GM23248 (cell line): ENCODE data around the gene IQCK. TPM values are rescaled to one million over a fixed set of nuclear protein-coding genes. Genes with fewer than 3 reads are reported as not detected.

Source experiments
- DNase-seq: peaks from one replicate; pipeline ENCODE4 v3.0.0-alpha.2; 2015
- H2AFZ ChIP-seq: fragments of 200-600 bp; sonication (generic); 2 replicates; pipeline ENCODE4 v1.6.1; 2016; ENCODE audit warnings: antibody characterized with exemption
- H3F3A ChIP-seq: fragments of 200-600 bp; sonication (generic); 2 replicates; pipeline ENCODE4 v1.6.1; 2016; ENCODE audit warnings: mild to moderate bottlenecking, antibody characterized with exemption, mixed run types; ENCODE audit not compliant: insufficient read depth
- H3K27ac ChIP-seq: fragments of 200-600 bp; sonication (generic); 2 replicates; pipeline ENCODE4 v1.5.1; 2016; ENCODE audit warnings: mild to moderate bottlenecking
- H3K27me3 ChIP-seq: fragments of 200-600 bp; sonication (generic); replicated peaks from 2 replicates; pipeline ENCODE4 v1.6.1; 2016; ENCODE audit warnings: mild to moderate bottlenecking; ENCODE audit not compliant: insufficient read depth
- H3K36me3 ChIP-seq: fragments of 200-600 bp; sonication (generic); 2 replicates; pipeline ENCODE4 v1.6.1; 2016; ENCODE audit warnings: low read depth, mild to moderate bottlenecking
- H3K4me1 ChIP-seq: fragments of 200-600 bp; sonication (generic); 2 replicates; pipeline ENCODE4 v1.6.1; 2016; ENCODE audit warnings: mild to moderate bottlenecking; ENCODE audit not compliant: insufficient read depth
- H3K4me2 ChIP-seq: fragments of 200-600 bp; sonication (generic); one replicate; pipeline ENCODE4 v1.6.1; 2016; ENCODE audit warnings: mild to moderate bottlenecking; ENCODE audit not compliant: unreplicated experiment
- H3K4me3 ChIP-seq: fragments of 200-600 bp; sonication (generic); 2 replicates; pipeline ENCODE4 v1.5.1; 2016; ENCODE audit warnings: mild to moderate bottlenecking
- H3K79me2 ChIP-seq: fragments of 200-600 bp; sonication (generic); 2 replicates; pipeline ENCODE4 v1.6.1; 2016; ENCODE audit warnings: mild to moderate bottlenecking; ENCODE audit not compliant: insufficient read depth
- H3K9ac ChIP-seq: fragments of 200-600 bp; sonication (generic); 2 replicates; pipeline ENCODE4 v1.6.1; 2016; ENCODE audit warnings: mild to moderate bottlenecking
- H3K9me2 ChIP-seq: fragments of 200-600 bp; sonication (generic); 2 replicates; pipeline ENCODE4 v1.6.1; 2016; ENCODE audit warnings: mixed run types, mild to moderate bottlenecking, moderate library complexity; ENCODE audit not compliant: insufficient read depth
- H3K9me3 ChIP-seq: fragments of 200-600 bp; sonication (generic); one replicate; pipeline ENCODE4 v1.6.1; 2017; ENCODE audit warnings: low read depth
- H4K20me1 ChIP-seq: fragments of 200-600 bp; sonication (generic); 2 replicates; pipeline ENCODE4 v1.6.0; 2016; ENCODE audit not compliant: insufficient read depth
- EZH2 ChIP-seq: fragments of 200-600 bp; sonication (generic); IDR thresholded peaks from 2 replicates; pipeline ENCODE4 v1.6.1; 2018; ENCODE audit warnings: antibody characterized with exemption, mild to moderate bottlenecking; ENCODE audit not compliant: insufficient read depth, poor library complexity, severe bottlenecking
- EZH2phosphoT487 ChIP-seq: fragments of 200-600 bp; sonication (generic); IDR thresholded peaks from 2 replicates; pipeline ENCODE4 v1.6.1; 2018; ENCODE audit warnings: antibody characterized with exemption, moderate library complexity, mild to moderate bottlenecking, low read depth; ENCODE audit not compliant: insufficient read depth
- WGBS, 2 experiments: methylation state at CpG; one replicate each; pipeline ENCODE4 v1.1.6; 2015 to 2017; ENCODE audit warnings: low lambda C conversion rate in 2 of 2, low coverage in 1 of 2; ENCODE audit errors: missing lambda C conversion rate in 2 of 2; 5-methylcytosine and 5-hydroxymethylcytosine counted together
- in situ Hi-C: fragments of 300-500 bp; cut with MboI; formaldehyde crosslinking; loops from 2 replicates; pipeline ENCODE4 v1.15.0; 2020
- polyA plus RNA-seq: library from polyadenylated mRNA; unstranded; fragments of >200 nt; fragmentation: Nextera tagmentation; extraction: Ambion mirVana; gene quantifications from 2 replicates; pipeline ENCODE4 v1.2.1, GENCODE V29; 2016
- total RNA-seq: library from RNA; depleted of rRNA; stranded (reverse); fragments of >200 nt; shearing (Covaris generic); gene quantifications from 2 replicates; pipeline ENCODE4 v1.2.3, GENCODE V29; 2014; rRNA removed

IQCK gene, protein sequence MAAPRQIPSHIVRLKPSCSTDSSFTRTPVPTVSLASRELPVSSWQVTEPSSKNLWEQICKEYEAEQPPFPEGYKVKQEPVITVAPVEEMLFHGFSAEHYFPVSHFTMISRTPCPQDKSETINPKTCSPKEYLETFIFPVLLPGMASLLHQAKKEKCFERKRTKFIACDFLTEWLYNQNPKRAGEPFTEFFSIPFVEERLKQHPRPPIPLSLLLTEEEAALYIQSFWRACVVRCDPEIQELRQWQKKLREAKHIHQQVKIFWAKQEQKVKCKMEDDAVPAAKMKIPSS
- total RNA-seq: 9.8 and 24.8 TPM in 2 replicates
- polyA plus RNA-seq: 9.7 and 11.1 TPM in 2 replicates

DNA sequence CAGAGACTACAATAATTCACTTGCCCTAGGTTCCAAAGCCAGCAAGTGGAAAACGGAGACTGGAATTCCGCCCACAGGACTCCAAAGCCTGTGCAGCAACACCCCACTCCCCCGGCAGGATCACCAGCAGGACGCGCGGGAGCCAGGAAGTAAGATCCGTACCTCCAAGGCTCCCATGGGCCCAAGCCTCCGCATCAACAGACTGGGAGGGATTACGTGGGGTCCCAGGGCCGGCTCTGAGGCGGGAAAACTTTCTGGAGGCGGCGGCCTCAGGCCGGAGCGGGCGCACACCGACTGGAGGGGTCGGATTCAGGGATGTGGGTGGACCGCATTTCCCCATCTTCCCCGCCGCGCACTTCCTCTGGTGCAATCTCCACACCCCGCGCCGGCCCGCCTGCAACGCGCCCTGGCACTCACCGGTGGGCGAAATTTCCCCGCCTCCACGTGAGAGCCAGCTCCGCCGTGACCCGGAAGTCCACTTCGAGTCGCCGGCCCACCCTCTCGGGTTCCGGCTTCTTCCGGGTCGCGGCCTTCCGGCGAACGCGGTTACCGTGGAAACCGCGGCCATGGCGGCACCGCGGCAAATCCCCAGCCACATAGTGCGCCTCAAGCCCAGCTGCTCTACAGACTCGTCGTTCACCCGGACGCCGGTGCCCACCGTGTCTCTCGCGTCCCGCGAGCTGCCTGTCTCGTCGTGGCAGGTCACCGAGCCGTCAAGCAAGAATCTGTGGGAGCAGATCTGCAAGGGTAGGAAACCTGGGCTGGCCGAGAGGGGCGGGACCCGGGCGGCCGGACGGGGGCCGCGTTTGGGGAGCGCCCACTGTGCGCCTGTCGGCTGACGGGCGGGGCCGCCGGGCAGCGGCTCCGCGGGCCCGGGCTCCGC lies at the start of gene IQCK, which contains the start of gene KNOP1:
Gene IQCK (plus strand): TSS at position 531 of the 883 bp plus-strand sequence. CDS start 36 bp downstream, at position 567.
Gene KNOP1 (minus strand): TSS at position 487 of the 883 bp plus-strand sequence. CDS start 3,192 bp downstream, outside the sequence.
- DNase-seq: peak; percentile 97
- H3K9ac ChIP-seq: peak within 1 kb of the TSS; percentile 95
- no peak for TF ChIP-seq EZH2phosphoT487
- TF ChIP-seq EZH2: no peak
- WGBS, 2 experiments: 1% methylated on average over 74 to 79 of the region's 88 CpGs
- peaks cover 4% of the 10 kb centered on the region; the same call in 1 of the 2 replicates for H3K36me3 ChIP-seq
- H3K4me1 ChIP-seq: peaks cover 13% of the 10 kb centered on the region; the same call in 1 of the 2 replicates
- no peaks in the 10 kb centered on the region for H3K27me3 ChIP-seq
- no peaks in the 10 kb centered on the region for H3K9me2 ChIP-seq
- peaks cover 64% of the 10 kb centered on the region for H3K79me2 ChIP-seq
- H3K4me3 ChIP-seq: peak within 1 kb of the TSS; percentile 93
- in situ Hi-C loops: loop anchor here (10.0 kb wide), 1 partner anchor 167 kb away; the partner anchor contains the start of gene GPRC5B
- H3K9me3 ChIP-seq: no peaks in the 10 kb centered on the region
- H3K27ac ChIP-seq: peak within 1 kb of the TSS; percentile 86
- peak within 1 kb of the TSS; percentile 100 for H2AFZ ChIP-seq
- no peaks in the 10 kb centered on the region for H4K20me1 ChIP-seq
- H3K4me2 ChIP-seq: peak within 1 kb of the TSS; percentile 98
- H3F3A ChIP-seq: peaks cover 8% of the 10 kb centered on the region; the same call in 1 of the 2 replicates

DNA sequence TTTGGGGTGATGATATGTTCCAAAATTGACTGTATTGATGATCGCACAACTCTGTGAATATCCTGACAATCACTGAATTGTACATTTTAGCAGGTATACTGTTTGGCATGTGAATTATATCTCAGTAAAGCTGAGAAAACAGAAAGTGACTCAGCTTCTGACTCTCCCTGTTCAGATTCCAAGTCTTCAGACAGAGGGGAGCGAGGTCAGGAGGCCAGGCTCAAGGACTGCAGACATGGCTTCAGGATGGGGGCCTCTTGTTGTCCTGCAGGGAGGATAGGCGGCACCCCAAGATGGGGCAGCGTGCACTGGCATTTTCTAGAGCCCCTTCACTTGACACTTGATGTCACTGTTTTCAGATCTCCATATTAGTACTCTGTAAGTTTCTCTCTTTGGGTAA lies 45.7 kb upstream of the IQCK start:
- peak; percentile 21 for DNase-seq
- H3K4me2 ChIP-seq: no peak overlapping the region
- no peaks in the 10 kb centered on the region for H3F3A ChIP-seq
- in situ Hi-C loops: no loop called here
- H3K4me1 ChIP-seq: no peaks in the 10 kb centered on the region
- WGBS, 2 experiments: 97 to 99% methylated on average over 4 of the region's 4 CpGs
- peaks cover 4% of the 10 kb centered on the region; the same call in 1 of the 2 replicates for H3K36me3 ChIP-seq
- no peaks in the 10 kb centered on the region for H3K79me2 ChIP-seq
- no peak for TF ChIP-seq EZH2
- no peak for TF ChIP-seq EZH2phosphoT487
- H4K20me1 ChIP-seq: no peaks in the 10 kb centered on the region
- no peak overlapping the region for H3K27ac ChIP-seq
- H3K9ac ChIP-seq: no peak overlapping the region
- H3K27me3 ChIP-seq: no peaks in the 10 kb centered on the region
- no peaks in the 10 kb centered on the region for H3K9me3 ChIP-seq
- no peak overlapping the region for H2AFZ ChIP-seq
- no peaks in the 10 kb centered on the region for H3K9me2 ChIP-seq
- H3K4me3 ChIP-seq: no peak overlapping the region

DNA sequence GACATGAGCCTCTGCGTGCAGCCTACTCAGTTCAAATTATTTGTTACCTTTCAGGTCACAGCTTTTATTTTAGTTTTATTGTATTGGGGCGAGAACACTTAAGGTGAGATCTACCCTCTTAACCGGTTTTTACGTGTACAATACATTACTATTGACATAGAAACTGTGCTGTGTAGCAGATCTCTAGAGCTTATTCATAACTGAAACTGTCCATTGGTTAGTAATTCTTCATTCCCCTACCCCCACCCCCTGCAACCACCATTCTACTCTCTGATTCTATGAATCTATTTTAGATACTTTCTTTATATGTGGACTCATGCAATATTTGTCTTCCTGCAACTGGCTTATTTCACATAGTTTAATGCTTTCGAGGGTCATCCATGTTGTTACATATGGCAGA lies 43.6 kb upstream of the IQCK start:
- Histone ChIP-seq H3K9me3 (no peaks in the 10 kb centered on the region), H3K4me2 (no peak overlapping the region), H3F3A (no peaks in the 10 kb centered on the region), H2AFZ (no peak overlapping the region), H3K4me1 (no peaks in the 10 kb centered on the region), H3K9ac (no peak overlapping the region), H3K36me3 (peaks cover 4% of the 10 kb centered on the region; the same call in 1 of the 2 replicates), H3K27me3 (no peaks in the 10 kb centered on the region), H3K4me3 (no peak overlapping the region), H3K9me2 (no peaks in the 10 kb centered on the region), H3K79me2 (no peaks in the 10 kb centered on the region), H4K20me1 (no peaks in the 10 kb centered on the region), H3K27ac (no peak overlapping the region)
- 94 to 99% methylated on average over 5 of the region's 5 CpGs for WGBS, 2 experiments
- in situ Hi-C loops: no loop called here
- no peak for DNase-seq
- TF ChIP-seq EZH2 (no peak), EZH2phosphoT487 (no peak)

DNA sequence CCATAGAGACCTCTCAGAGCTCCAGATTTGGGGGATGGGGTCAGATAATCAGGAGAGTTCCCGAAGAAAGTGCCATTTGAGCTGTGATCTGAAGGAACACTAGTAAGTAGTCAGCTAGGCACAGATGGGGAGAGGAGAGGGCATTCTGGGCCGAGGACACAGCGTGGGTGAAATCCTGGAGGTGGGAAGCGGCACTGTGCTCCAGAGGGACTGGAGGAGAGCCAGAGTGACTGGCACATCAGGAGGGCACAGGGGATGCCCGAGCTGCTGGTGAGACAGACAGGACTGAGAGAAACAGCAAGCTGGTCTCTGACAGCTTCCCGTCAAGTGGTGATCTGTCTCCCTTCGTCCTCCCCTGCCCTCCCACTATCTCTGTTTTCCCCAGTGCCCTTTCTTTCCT lies 40.7 kb upstream of the IQCK start:
- no peaks in the 10 kb centered on the region for H3K9me2 ChIP-seq
- H3F3A ChIP-seq: no peaks in the 10 kb centered on the region
- H3K4me1 ChIP-seq: no peaks in the 10 kb centered on the region
- H3K4me3 ChIP-seq: no peak overlapping the region
- 85 to 88% methylated on average over 7 of the region's 7 CpGs for WGBS, 2 experiments
- H3K36me3 ChIP-seq: 0 out of 2 replicates have a peak, but pooled peaks cover 2% of the 10 kb centered on the region
- in situ Hi-C loops: no loop called here
- no peak for DNase-seq
- no peaks in the 10 kb centered on the region for H3K27me3 ChIP-seq
- no peaks in the 10 kb centered on the region for H3K79me2 ChIP-seq
- no peaks in the 10 kb centered on the region for H4K20me1 ChIP-seq
- TF ChIP-seq EZH2 (no peak), EZH2phosphoT487 (no peak)
- no peak overlapping the region for H3K27ac ChIP-seq
- H2AFZ ChIP-seq: no peak overlapping the region
- no peaks in the 10 kb centered on the region for H3K9me3 ChIP-seq
- H3K4me2 ChIP-seq: no peak overlapping the region
- no peak overlapping the region for H3K9ac ChIP-seq
